Neural cell (in vitro differentiated cells): ENCODE results near the gene DBF4B.

Experiments
- CTCF ChIP-seq: fragments of 450-650 bp; IDR thresholded peaks from 2 replicates; pipeline ENCODE4 v1.5.1; 2014; ENCODE audit warnings: antibody characterized with exemption, mild to moderate bottlenecking, moderate library complexity; ENCODE audit not compliant: poor library complexity, severe bottlenecking
- EP300 ChIP-seq: fragments of 450-650 bp; conservative IDR thresholded peaks from 2 replicates; pipeline ENCODE4 v1.6.1; 2014; ENCODE audit warnings: antibody characterized with exemption, mild to moderate bottlenecking, moderate library complexity; ENCODE audit not compliant: poor library complexity, severe bottlenecking
- EZH2 ChIP-seq: fragments of 200-600, 300-800 bp; shearing (Covaris generic), sonication (generic); IDR thresholded peaks from 2 replicates; pipeline ENCODE4 v1.6.1; 2014; ENCODE audit warnings: antibody characterized with exemption, low read length, borderline replicate concordance, mild to moderate bottlenecking; ENCODE audit not compliant: insufficient read depth, poor library complexity, severe bottlenecking
- POLR2AphosphoS5 ChIP-seq: IDR thresholded peaks from 2 replicates; pipeline ENCODE4 v1.6.1; 2012
- RAD21 ChIP-seq: fragments of 450-650 bp; conservative IDR thresholded peaks from 2 replicates; pipeline ENCODE4 v1.6.1; 2014; ENCODE audit warnings: antibody characterized with exemption, mild to moderate bottlenecking, moderate library complexity
- REST ChIP-seq: IDR thresholded peaks from 2 replicates; pipeline ENCODE4 v1.6.1; 2012; ENCODE audit warnings: borderline replicate concordance
- SMC3 ChIP-seq: fragments of 450-650 bp; conservative IDR thresholded peaks from 2 replicates; pipeline ENCODE4 v1.6.1; 2014; ENCODE audit warnings: antibody characterized with exemption, mild to moderate bottlenecking, moderate library complexity; ENCODE audit not compliant: poor library complexity
- TAF1 ChIP-seq: IDR thresholded peaks from 2 replicates; pipeline ENCODE4 v1.6.1; 2012; ENCODE audit warnings: low read depth

- TF ChIP-seq EZH2: no peak
- TF ChIP-seq CTCF: no peak
- no peak for TF ChIP-seq RAD21
- no peak for TF ChIP-seq EP300
- TF ChIP-seq REST: no peak
- TF ChIP-seq POLR2AphosphoS5: no peak
- no peak for TF ChIP-seq SMC3
- no peak for TF ChIP-seq TAF1
Measured at GRCh38 chr17:44795421-44795820, 87.0 kb downstream of the DBF4B start.
